DND-41 (cell line): ENCODE data around the gene LMX1B.

Experiments used
- EZH2 ChIP-seq: IDR thresholded peaks from 3 replicates; pipeline ENCODE4 v1.6.1; 2012; ENCODE audit warnings: borderline replicate concordance, low read depth, mild to moderate bottlenecking, moderate library complexity, low read length, inconsistent platforms; ENCODE audit not compliant: severe bottlenecking
- TF ChIP-seq, protein P1 (sequence below): IDR thresholded peaks from 2 replicates; pipeline ENCODE4 v1.5.1; 2012; ENCODE audit warnings: borderline replicate concordance, low read length, moderate library complexity, mild to moderate bottlenecking; ENCODE audit not compliant: poor library complexity, severe bottlenecking; ENCODE audit errors: extremely low read depth

GRCh38 chr9:126621061-126621918 lies 7.6 kb downstream of the LMX1B start:
- TF ChIP-seq EZH2: no peak
- TF ChIP-seq, protein P1, sequence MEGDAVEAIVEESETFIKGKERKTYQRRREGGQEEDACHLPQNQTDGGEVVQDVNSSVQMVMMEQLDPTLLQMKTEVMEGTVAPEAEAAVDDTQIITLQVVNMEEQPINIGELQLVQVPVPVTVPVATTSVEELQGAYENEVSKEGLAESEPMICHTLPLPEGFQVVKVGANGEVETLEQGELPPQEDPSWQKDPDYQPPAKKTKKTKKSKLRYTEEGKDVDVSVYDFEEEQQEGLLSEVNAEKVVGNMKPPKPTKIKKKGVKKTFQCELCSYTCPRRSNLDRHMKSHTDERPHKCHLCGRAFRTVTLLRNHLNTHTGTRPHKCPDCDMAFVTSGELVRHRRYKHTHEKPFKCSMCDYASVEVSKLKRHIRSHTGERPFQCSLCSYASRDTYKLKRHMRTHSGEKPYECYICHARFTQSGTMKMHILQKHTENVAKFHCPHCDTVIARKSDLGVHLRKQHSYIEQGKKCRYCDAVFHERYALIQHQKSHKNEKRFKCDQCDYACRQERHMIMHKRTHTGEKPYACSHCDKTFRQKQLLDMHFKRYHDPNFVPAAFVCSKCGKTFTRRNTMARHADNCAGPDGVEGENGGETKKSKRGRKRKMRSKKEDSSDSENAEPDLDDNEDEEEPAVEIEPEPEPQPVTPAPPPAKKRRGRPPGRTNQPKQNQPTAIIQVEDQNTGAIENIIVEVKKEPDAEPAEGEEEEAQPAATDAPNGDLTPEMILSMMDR: no peak
